Vagina (tissue), 2 donors: Measurements from ENCODE around the gene GPX1. TPM values are rescaled to one million over a fixed set of nuclear protein-coding genes. Genes with fewer than 3 reads are reported as not detected.

Experiments used
- DNase-seq, 2 donors: peaks; one replicate each; pipeline ENCODE4 v3.0.0-alpha.2; 2017; ENCODE audit errors: extremely low spot score in 2 of 2
- H3K27ac ChIP-seq: fragments of 200-600 bp; sonication (generic); one replicate; pipeline ENCODE4 v1.5.1; 2019
- H3K27me3 ChIP-seq: fragments of 200-600 bp; sonication (generic); one replicate; pipeline ENCODE4 v1.5.1; 2019
- H3K36me3 ChIP-seq, 2 donors: fragments of 200-600 bp; sonication (generic); one replicate each; pipeline ENCODE4 v1.5.1; 2017 to 2019
- H3K4me1 ChIP-seq: fragments of 200-600 bp; sonication (generic); one replicate; pipeline ENCODE4 v1.5.1; 2019
- H3K4me3 ChIP-seq, 2 donors: fragments of 200-600 bp; sonication (generic); 1 replicate in 1 of 2; 2 replicates in 1 of 2; pipeline ENCODE4 v1.5.1; 2016 to 2019
- H3K9me3 ChIP-seq: fragments of 200-600 bp; sonication (generic); one replicate; pipeline ENCODE4 v1.5.1; 2019
- POLR2A ChIP-seq, 2 donors: fragments of 450-650 bp; IDR thresholded peaks; one replicate each; pipeline ENCODE4 v1.6.1; 2017; ENCODE audit warnings: antibody characterized with exemption in 2 of 2, mild to moderate bottlenecking in 2 of 2, moderate library complexity in 2 of 2
- POLR2AphosphoS5 ChIP-seq, 2 donors: sonication (generic); formaldehyde crosslinking; IDR thresholded peaks; one replicate each; pipeline ENCODE4 v1.9.0; 2017; ENCODE audit warnings: antibody characterized with exemption in 2 of 2, mild to moderate bottlenecking in 2 of 2, low read depth in 1 of 2; ENCODE audit not compliant: insufficient read depth in 1 of 2
- intact Hi-C: fragments of 100-400 bp; cut with DNase I; formaldehyde crosslinking; loops from one replicate; pipeline ENCODE4 v1.15.1; 2023
- total RNA-seq: library from RNA; depleted of rRNA; stranded (reverse); fragments of >200 nt; gene quantifications from one replicate; pipeline ENCODE4 v1.2.3, GENCODE V29; 2016
- TF ChIP-seq, protein P1 (sequence below), 3 experiments: fragments of 450-650 bp in 2 of 3; fragments of 200-600 bp in 1 of 3; sonication (generic) in 1 of 3; IDR thresholded peaks; one replicate each; pipeline ENCODE4 v1.5.1; 2017 to 2019; ENCODE audit warnings: antibody characterized with exemption in 3 of 3, mild to moderate bottlenecking in 2 of 3, moderate library complexity in 2 of 3

GPX1 gene
- total RNA-seq, 1 donor from 2014 or later, result 326 TPM

DNA sequence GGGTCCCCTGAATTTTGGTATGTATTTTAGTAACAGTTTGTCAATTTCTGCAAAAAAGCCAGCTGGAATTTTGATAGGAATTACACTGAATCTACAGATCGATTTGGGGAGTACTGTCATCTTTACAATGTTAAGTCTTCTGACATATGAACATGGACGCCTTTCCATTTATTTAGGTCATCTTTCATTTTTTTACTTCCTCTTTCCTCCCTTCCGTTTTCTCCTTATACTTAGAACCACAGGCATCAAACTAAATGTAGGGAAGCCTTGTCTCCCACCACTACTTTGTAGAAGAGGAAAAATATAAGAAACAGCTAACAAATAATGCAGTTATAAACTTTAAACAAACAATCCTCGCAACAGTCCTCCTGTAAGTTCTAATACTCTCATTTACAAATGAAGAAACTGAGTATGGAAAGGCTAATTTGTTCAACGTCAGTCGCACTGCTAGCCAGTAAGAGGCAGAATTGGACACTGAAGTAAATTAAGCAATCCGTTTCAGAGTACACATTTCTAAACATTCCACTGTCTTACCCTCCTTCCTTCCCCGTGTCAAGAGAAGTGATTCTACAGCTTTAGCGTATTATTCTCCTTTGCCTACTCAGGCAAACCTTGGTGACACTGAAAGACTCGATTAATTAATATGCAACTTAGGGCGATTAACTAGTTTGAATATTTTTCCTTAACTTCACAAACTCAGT, 28.1 kb upstream of the GPX1 start:
- DNase-seq, result no peak
- Histone ChIP-seq H3K4me1 (peaks cover 83% of the 10 kb centered on the region), H3K36me3 (no peaks in the 10 kb centered on the region), H3K4me3 (no peak overlapping the region), H3K9me3 (no peaks in the 10 kb centered on the region), H3K27me3 (no peaks in the 10 kb centered on the region), H3K27ac (no peak overlapping the region)
- TF ChIP-seq POLR2A (IDR thresholded peaks at IDR 0.05) (no peak), POLR2AphosphoS5 (IDR thresholded peaks at IDR 0.05; ENCODE audit: insufficient read depth in 1 of 2, low read depth in 1 of 2) (no peak)
- TF ChIP-seq, protein P1, sequence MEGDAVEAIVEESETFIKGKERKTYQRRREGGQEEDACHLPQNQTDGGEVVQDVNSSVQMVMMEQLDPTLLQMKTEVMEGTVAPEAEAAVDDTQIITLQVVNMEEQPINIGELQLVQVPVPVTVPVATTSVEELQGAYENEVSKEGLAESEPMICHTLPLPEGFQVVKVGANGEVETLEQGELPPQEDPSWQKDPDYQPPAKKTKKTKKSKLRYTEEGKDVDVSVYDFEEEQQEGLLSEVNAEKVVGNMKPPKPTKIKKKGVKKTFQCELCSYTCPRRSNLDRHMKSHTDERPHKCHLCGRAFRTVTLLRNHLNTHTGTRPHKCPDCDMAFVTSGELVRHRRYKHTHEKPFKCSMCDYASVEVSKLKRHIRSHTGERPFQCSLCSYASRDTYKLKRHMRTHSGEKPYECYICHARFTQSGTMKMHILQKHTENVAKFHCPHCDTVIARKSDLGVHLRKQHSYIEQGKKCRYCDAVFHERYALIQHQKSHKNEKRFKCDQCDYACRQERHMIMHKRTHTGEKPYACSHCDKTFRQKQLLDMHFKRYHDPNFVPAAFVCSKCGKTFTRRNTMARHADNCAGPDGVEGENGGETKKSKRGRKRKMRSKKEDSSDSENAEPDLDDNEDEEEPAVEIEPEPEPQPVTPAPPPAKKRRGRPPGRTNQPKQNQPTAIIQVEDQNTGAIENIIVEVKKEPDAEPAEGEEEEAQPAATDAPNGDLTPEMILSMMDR (IDR thresholded peaks at IDR 0.05), result no peak
- intact Hi-C loops, result no loop called here

- no peak for DNase-seq
- intact Hi-C loops, result no loop called here
- TF ChIP-seq POLR2AphosphoS5 (IDR thresholded peaks at IDR 0.05; ENCODE audit: insufficient read depth in 1 of 2, low read depth in 1 of 2), result no peak
- TF ChIP-seq, protein P1 (IDR thresholded peaks at IDR 0.05), result no peak
- TF ChIP-seq POLR2A (IDR thresholded peaks at IDR 0.05), result no peak
- Histone ChIP-seq H3K36me3 (no peaks in the 10 kb centered on the region), H3K4me1 (peaks cover 77% of the 10 kb centered on the region), H3K27ac (no peak overlapping the region), H3K4me3 (no peak overlapping the region), H3K27me3 (no peaks in the 10 kb centered on the region), H3K9me3 (no peaks in the 10 kb centered on the region)
Observed at GRCh38 chr3:49385617-49386016, 27.5 kb upstream of the GPX1 start.

GRCh38 chr3:49383387-49383786, 25.2 kb upstream of the GPX1 start:
- H3K4me1 ChIP-seq, result peaks cover 69% of the 10 kb centered on the region
- H3K4me3 ChIP-seq, result no peak overlapping the region
- TF ChIP-seq, protein P1 (IDR thresholded peaks at IDR 0.05), result no peak
- TF ChIP-seq POLR2A (IDR thresholded peaks at IDR 0.05), result no peak
- intact Hi-C loops, result no loop called here
- H3K27me3 ChIP-seq, result no peaks in the 10 kb centered on the region
- H3K27ac ChIP-seq, result no peak overlapping the region
- no peak for DNase-seq
- H3K9me3 ChIP-seq, result no peaks in the 10 kb centered on the region
- no peaks in the 10 kb centered on the region for H3K36me3 ChIP-seq

DNA sequence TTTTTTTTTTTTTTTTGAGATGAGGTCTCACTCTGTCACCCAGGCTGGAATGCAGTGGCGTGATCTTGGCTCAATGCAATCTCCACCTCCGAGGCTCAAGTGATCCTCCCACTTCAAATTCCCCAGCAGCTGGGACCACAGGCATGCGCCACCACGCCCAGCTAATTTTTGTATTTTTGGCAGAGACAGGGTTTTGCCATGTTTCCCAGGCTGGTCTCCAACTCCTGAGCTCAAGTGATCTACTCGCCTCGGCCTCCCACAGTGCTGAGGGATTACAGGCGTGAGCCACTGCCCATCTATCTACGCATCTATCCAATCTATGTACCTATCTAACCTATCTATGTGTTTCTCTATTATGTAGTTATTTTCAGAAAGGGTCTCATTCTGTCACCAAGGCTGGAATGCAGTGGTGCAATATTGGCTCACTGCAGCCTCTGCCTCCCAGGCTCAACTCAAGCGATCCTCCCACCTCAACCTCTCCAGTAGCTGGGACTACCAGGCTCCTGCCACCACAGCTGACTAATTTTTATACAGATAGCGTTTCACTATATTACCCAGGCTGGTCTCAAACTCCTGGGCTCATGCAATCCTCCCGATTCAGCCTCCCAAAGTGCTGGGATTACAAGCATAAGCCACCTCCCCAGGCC, 20.2 kb upstream of the GPX1 start:
- no peak for DNase-seq
- Histone ChIP-seq H3K27ac (no peak overlapping the region), H3K4me1 (peaks cover 40% of the 10 kb centered on the region), H3K9me3 (no peaks in the 10 kb centered on the region), H3K27me3 (no peaks in the 10 kb centered on the region), H3K4me3 (no peak overlapping the region), H3K36me3 (peaks cover 0 to 20% of the 10 kb centered on the region in 2 donors)
- TF ChIP-seq, protein P1 (IDR thresholded peaks at IDR 0.05), result no peak
- no peak for TF ChIP-seq POLR2AphosphoS5 (IDR thresholded peaks at IDR 0.05; ENCODE audit: insufficient read depth in 1 of 2, low read depth in 1 of 2)
- no peak for TF ChIP-seq POLR2A (IDR thresholded peaks at IDR 0.05)
- intact Hi-C loops, result no loop called here

DNA sequence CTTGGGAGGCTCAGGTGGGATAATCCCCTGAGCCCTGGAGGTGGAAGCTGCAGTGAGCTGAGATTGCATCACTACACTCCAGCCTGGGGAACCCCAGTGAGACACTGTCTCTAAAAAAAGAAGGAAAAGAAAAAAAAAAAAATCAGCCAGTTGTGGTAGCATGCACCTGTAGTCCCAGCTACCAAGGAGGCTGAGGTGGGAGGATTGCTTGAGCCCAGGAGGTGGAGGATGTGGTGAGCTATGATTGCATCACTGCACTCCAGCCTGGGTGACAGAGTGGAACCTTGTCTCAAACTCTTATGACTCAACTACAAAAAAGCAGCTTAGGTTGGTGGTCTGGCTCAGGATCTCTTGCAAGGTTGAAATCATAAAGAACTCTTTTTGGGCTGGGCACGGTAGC, 19.3 kb upstream of the GPX1 start:
- peaks cover 0 to 29% of the 10 kb centered on the region in 2 donors for H3K36me3 ChIP-seq
- H3K4me3 ChIP-seq, result no peak overlapping the region
- H3K9me3 ChIP-seq, result no peaks in the 10 kb centered on the region
- intact Hi-C loops, result no loop called here
- H3K4me1 ChIP-seq, result peaks cover 32% of the 10 kb centered on the region
- H3K27ac ChIP-seq, result no peak overlapping the region
- H3K27me3 ChIP-seq, result no peaks in the 10 kb centered on the region
- no peak for DNase-seq
- TF ChIP-seq POLR2AphosphoS5 (IDR thresholded peaks at IDR 0.05; ENCODE audit: insufficient read depth in 1 of 2, low read depth in 1 of 2), result no peak
- TF ChIP-seq, protein P1 (IDR thresholded peaks at IDR 0.05), result no peak
- no peak for TF ChIP-seq POLR2A (IDR thresholded peaks at IDR 0.05)
